ENCODE measurements around the gene FOXL3.

- TF ChIP-seq CTCF (IDR thresholded peaks at IDR 0.05 in 2 of 3, conservative IDR thresholded peaks at IDR 0.05 in 1 of 3; ENCODE audit: borderline replicate concordance in 1 of 3, insufficient read depth in 1 of 3, low read depth in 2 of 3, low read length in 2 of 3) = no peak
- TF ChIP-seq POLR2A (IDR thresholded peaks at IDR 0.05; ENCODE audit: borderline replicate concordance, extremely low read depth, insufficient read depth, insufficient read length) = no peak
- no peak for TF ChIP-seq POLR2AphosphoS5 (IDR thresholded peaks at IDR 0.05; ENCODE audit: low read depth, low read length)
- TF ChIP-seq, protein P1, sequence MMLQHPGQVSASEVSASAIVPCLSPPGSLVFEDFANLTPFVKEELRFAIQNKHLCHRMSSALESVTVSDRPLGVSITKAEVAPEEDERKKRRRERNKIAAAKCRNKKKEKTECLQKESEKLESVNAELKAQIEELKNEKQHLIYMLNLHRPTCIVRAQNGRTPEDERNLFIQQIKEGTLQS (IDR thresholded peaks at IDR 0.05) = no peak
- TF ChIP-seq ZNF274 (IDR thresholded peaks at IDR 0.05; ENCODE audit: low read depth, low read length) = no peak
- TF ChIP-seq CEBPB (IDR thresholded peaks at IDR 0.05; ENCODE audit: low read depth) = no peak
- TF ChIP-seq, protein P2, sequence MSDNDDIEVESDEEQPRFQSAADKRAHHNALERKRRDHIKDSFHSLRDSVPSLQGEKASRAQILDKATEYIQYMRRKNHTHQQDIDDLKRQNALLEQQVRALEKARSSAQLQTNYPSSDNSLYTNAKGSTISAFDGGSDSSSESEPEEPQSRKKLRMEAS (IDR thresholded peaks at IDR 0.05) = no peak
- no peak for TF ChIP-seq RAD21 (IDR thresholded peaks at IDR 0.05; ENCODE audit: low read depth)
These were observed 30.1 kb upstream of the FOXL3 start for GRCh38 chr7:259751-260405.
